K562 (cell line): Measurements from ENCODE around the gene GJD2. TPM values are rescaled to one million over a fixed set of nuclear protein-coding genes. Genes with fewer than 3 reads are reported as not detected.

Experiments used
- ATAC-seq: fragments of 200-7000 bp; cut with Tn5 transposase; 3 replicates; pipeline ENCODE4 v1.9.1; 2020; ENCODE audit warnings: moderate library complexity
- BruUV-seq: library from RNA; stranded (reverse); fragments of 400-500 nt; replicated peaks from 2 replicates; lab custom pipeline; 2021; lab: Mats Ljungman, UMichigan
- CTCF ChIA-PET: fragments of 300-600 bp; formaldehyde crosslinking; extraction: SDS; loops from one replicate; lab custom pipeline; 2021; ENCODE audit warnings: low intra/inter-chr PET ratio; lab: Yijun Ruan, JAX
- POLR2A ChIA-PET: fragments of 300-600, 350-650 bp; sonication (Branson Sonifier 250); formaldehyde crosslinking; extraction: SDS; loops from one replicate; lab custom pipeline; 2021; ENCODE audit warnings: antibody characterized with exemption, inconsistent platforms; lab: Yijun Ruan, JAX
- DNase-seq, 4 experiments: peaks; one replicate each; pipeline versions ENCODE4 v3.0.0 to v3.0.0-alpha.2; 2011 to 2018; ENCODE audit warnings: low spot score in 3 of 4, mixed read lengths in 3 of 4; ENCODE audit errors: extremely low read depth in 1 of 4
- FAIRE-seq: peaks from 2 replicates; lab custom pipeline; 2011; peaks lifted over from hg19 to GRCh38; lab: Jason Lieb, UNC
- H2AFZ ChIP-seq: 2 replicates; pipeline ENCODE4 v1.6.0; 2011; ENCODE audit warnings: low read depth, low read length, control low read depth, inconsistent platforms
- H3K27ac ChIP-seq: fragments of 200-600 bp; 3 replicates; pipeline ENCODE4 v1.8.0; 2011; ENCODE audit warnings: low read depth, mild to moderate bottlenecking, control low read depth, inconsistent platforms, low read length, moderate library complexity, mixed read lengths; ENCODE audit errors: extremely low read depth
- H3K27me3 ChIP-seq, 2 experiments: fragments of 300-600 bp in 1 of 2; 2 replicates in 1 of 2; 3 replicates in 1 of 2; pipeline versions ENCODE4 v1.6.0 to v1.8.0; 2011; ENCODE audit warnings: inconsistent platforms in 2 of 2, low read length in 2 of 2, mild to moderate bottlenecking in 1 of 2, mixed read lengths in 1 of 2, moderate library complexity in 1 of 2; ENCODE audit not compliant: control insufficient read depth in 2 of 2, insufficient read depth in 2 of 2
- H3K36me3 ChIP-seq: fragments of 300-600 bp; 3 replicates; pipeline ENCODE4 v1.8.0; 2011; ENCODE audit warnings: mild to moderate bottlenecking, low read length, inconsistent platforms; ENCODE audit not compliant: control insufficient read depth, insufficient read depth
- H3K4me1 ChIP-seq, 2 experiments: fragments of 200-600 bp in 1 of 2; replicated peaks in 1 of 2; 2 replicates in 1 of 2; 3 replicates in 1 of 2; pipeline versions ENCODE4 v1.5.1 to v1.8.0; 2011; ENCODE audit warnings: inconsistent platforms in 2 of 2, low read length in 2 of 2, mild to moderate bottlenecking in 1 of 2, mixed read lengths in 1 of 2, moderate library complexity in 1 of 2; ENCODE audit not compliant: control insufficient read depth in 2 of 2, insufficient read depth in 2 of 2
- H3K4me2 ChIP-seq: 2 replicates; pipeline ENCODE4 v1.6.1; 2011; ENCODE audit warnings: low read length, control low read depth, inconsistent platforms, mixed read lengths; ENCODE audit not compliant: insufficient read depth
- H3K4me3 ChIP-seq: fragments of 200-600 bp; sonication (generic), shearing (Covaris generic); 2 replicates; pipeline ENCODE4 v1.5.1; 2016; ENCODE audit warnings: control low read depth, inconsistent platforms
- H3K79me2 ChIP-seq: fragments of 200-600 bp; 3 replicates; pipeline ENCODE4 v1.8.0; 2011; ENCODE audit warnings: low read length, inconsistent platforms; ENCODE audit not compliant: control insufficient read depth, insufficient read depth
- H3K9ac ChIP-seq, 2 experiments: 2 replicates each; pipeline versions ENCODE4 v1.6.0 to v1.6.1; 2011; ENCODE audit warnings: low read depth in 2 of 2, low read length in 2 of 2, control low read depth in 1 of 2, inconsistent platforms in 1 of 2, mild to moderate bottlenecking in 1 of 2, mixed read lengths in 1 of 2; ENCODE audit not compliant: insufficient read depth in 1 of 2
- H3K9me1 ChIP-seq: one replicate; pipeline ENCODE4 v1.6.0; 2011; ENCODE audit warnings: inconsistent platforms, mild to moderate bottlenecking, low read length, moderate library complexity; ENCODE audit not compliant: control insufficient read depth, insufficient read depth
- H3K9me3 ChIP-seq: replicated peaks from 2 replicates; pipeline ENCODE4 v1.5.1; 2011; ENCODE audit warnings: low read depth, low read length, inconsistent platforms; ENCODE audit not compliant: control insufficient read depth, insufficient read depth
- H4K20me1 ChIP-seq: replicated peaks from 2 replicates; pipeline ENCODE4 v1.6.1; 2011; ENCODE audit warnings: low read length, inconsistent platforms, mixed read lengths; ENCODE audit not compliant: control insufficient read depth, insufficient read depth
- BCL6 ChIP-seq: fragments of 250-450 bp; sonication (Bioruptor Pico); IDR thresholded peaks from 2 replicates; pipeline ENCODE4 v1.4.0; 2020
- FOSL1 ChIP-seq: fragments of 200-800 bp; sonication (Bioruptor generic); conservative IDR thresholded peaks from 2 replicates; pipeline ENCODE4 v1.6.1; 2016; ENCODE audit warnings: missing genetic modification characterization, missing compliant biosample characterization
- ZNF224 ChIP-seq: sonication (generic); formaldehyde crosslinking; IDR thresholded peaks from 2 replicates; pipeline ENCODE4 v1.8.0; 2022; ENCODE audit warnings: mild to moderate bottlenecking, missing genetic modification reagents
- ZNF316 ChIP-seq: fragments of 450-650 bp; IDR thresholded peaks from 2 replicates; pipeline ENCODE4 v1.6.1; 2016
- WGBS: fragments of 100-300 bp; shearing (Covaris generic); methylation state at CpG from one replicate; pipeline ENCODE4 v1.1.6; 2016; ENCODE audit warnings: low coverage, mixed read lengths; ENCODE audit not compliant: insufficient coverage; ENCODE audit errors: missing lambda C conversion rate; 5-methylcytosine and 5-hydroxymethylcytosine counted together
- in situ Hi-C: fragments of 300-500 bp; cut with MboI; formaldehyde crosslinking; loops from 4 replicates; pipeline ENCODE4 v1.15.0; 2018; ENCODE audit warnings: inconsistent platforms, mixed read lengths
- intact Hi-C: fragments of 100-400 bp; cut with micrococcal nuclease; formaldehyde crosslinking; loops from 2 replicates; pipeline ENCODE4 v1.14.2; 2022
- polyA plus RNA-seq, 8 experiments: library from polyadenylated mRNA; depleted of rRNA in 4 of 8; stranded (reverse) in 5 of 8; unstranded in 3 of 8; fragments of >200 nt; fragmentation: Nextera tagmentation in 2 of 8; fragmentation: Illumina TruSeq in 1 of 8; extraction: Ambion mirVana in 2 of 8; extraction: Trizol in 1 of 8; gene quantifications; 2 replicates each; pipeline versions ENCODE4 v1.2.1 to v1.2.3, GENCODE V29; 2011 to 2014; ENCODE audit warnings: inconsistent platforms in 1 of 8, missing spikeins in 1 of 8
- total RNA-seq, 7 experiments: library from RNA; depleted of rRNA in 6 of 7; stranded (reverse); fragments of >200 nt in 6 of 7; fragmentation: Illumina TruSeq in 2 of 7; extraction: Trizol in 2 of 7; gene quantifications; 2 replicates each; pipeline versions ENCODE4 v1.2.1 to v1.2.3, GENCODE V29; 2011 to 2021; ENCODE audit warnings: low replicate concordance in 1 of 7
- TF ChIP-seq, protein P1 (sequence below): fragments of 250-450 bp; sonication (Bioruptor Pico); IDR thresholded peaks from 2 replicates; pipeline ENCODE4 v1.5.0; 2020; ENCODE audit warnings: mild to moderate bottlenecking
- TF ChIP-seq, protein P2 (sequence below), 2 experiments: fragments of 450-650 bp; IDR thresholded peaks; 2 replicates each; pipeline ENCODE4 v1.6.1; 2016; ENCODE audit warnings: mild to moderate bottlenecking in 2 of 2, borderline replicate concordance in 1 of 2, low read depth in 1 of 2, moderate library complexity in 1 of 2

GJD2 gene
- total and polyA plus RNA-seq, 9 of the 15 experiments (the other 6 are each of a cell fraction or from before 2014, with no cell fraction given), result not detected

DNA sequence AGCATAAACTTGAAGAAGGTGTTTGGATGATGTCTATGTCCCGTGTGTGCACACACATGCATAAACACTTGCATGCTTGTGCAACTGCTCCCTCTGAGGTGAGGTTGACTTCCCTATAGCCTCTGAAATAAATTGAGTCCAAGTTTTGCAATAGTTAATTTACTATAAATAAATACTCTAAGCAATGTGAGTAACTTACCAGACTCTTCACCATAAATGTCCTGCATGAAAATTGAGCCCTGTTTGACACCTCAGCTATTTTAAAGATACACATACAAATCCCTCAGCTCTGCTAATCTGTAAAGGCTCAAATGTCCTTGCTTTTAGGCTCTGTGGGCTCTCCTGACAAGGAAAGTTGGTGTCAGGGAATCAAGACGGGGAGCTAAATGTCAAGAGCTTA lies 37.1 kb downstream of the GJD2 start:
- BruUV-seq, result no TSS peak
- Histone ChIP-seq H3K27ac (no peak overlapping the region), H3K9me3 (no peaks in the 10 kb centered on the region), H3K9me1 (no peaks in the 10 kb centered on the region), H3K4me1 (peaks cover 4 to 7% of the 10 kb centered on the region in 2 experiments; a peak in 4 of 5 replicates), H3K4me3 (no peak overlapping the region), H3K36me3 (no peaks in the 10 kb centered on the region), H3K27me3 (no peaks in the 10 kb centered on the region), H3K79me2 (no peaks in the 10 kb centered on the region), H3K4me2 (no peak overlapping the region), H2AFZ (no peak overlapping the region), H4K20me1 (no peaks in the 10 kb centered on the region), H3K9ac (no peak overlapping the region)
- no peak for DNase-seq
- no peak for ATAC-seq
- ChIA-PET CTCF (no interaction called here), POLR2A (interaction anchor here (1.0 kb wide), 1 partner anchor 10 kb away, joined by 4 read pairs; no protein-coding TSS in a partner anchor)
- in situ Hi-C loops (no loop called here), intact Hi-C loops (no loop called here)
- no peak for FAIRE-seq
- TF ChIP-seq, protein P1, sequence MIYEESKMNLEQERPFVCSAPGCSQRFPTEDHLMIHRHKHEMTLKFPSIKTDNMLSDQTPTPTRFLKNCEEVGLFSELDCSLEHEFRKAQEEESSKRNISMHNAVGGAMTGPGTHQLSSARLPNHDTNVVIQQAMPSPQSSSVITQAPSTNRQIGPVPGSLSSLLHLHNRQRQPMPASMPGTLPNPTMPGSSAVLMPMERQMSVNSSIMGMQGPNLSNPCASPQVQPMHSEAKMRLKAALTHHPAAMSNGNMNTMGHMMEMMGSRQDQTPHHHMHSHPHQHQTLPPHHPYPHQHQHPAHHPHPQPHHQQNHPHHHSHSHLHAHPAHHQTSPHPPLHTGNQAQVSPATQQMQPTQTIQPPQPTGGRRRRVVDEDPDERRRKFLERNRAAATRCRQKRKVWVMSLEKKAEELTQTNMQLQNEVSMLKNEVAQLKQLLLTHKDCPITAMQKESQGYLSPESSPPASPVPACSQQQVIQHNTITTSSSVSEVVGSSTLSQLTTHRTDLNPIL (CRISPR knock-in tag), result no peak
- 58% methylated on average over 2 of the region's 2 CpGs for WGBS

DNA sequence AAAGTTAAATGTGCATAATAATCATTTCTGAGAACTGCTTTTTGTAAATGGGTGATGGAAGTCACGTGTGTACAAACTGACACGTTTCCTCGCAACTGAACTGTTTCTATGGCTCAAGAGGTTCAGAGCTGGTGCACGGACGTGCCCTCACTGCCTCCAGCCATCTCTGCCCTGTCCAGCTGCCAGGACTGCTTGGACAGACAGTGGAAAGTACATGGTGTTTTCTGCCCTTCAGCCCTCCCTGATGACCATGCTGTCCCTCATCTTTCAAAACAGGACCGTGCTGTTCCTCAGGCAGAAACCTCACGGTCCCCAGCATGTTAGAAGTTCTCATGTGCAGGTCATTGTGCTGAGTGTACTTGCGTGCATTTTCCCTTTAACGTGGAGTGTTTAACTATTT lies 38.7 kb downstream of the GJD2 start:
- Histone ChIP-seq H3K9ac (no peak overlapping the region), H3K9me1 (no peaks in the 10 kb centered on the region), H3K4me1 (peaks cover 0 to 7% of the 10 kb centered on the region in 2 experiments; a peak in 2 of 5 replicates), H3K27ac (no peak overlapping the region), H3K4me2 (no peak overlapping the region), H2AFZ (no peak overlapping the region; the same call in 1 of the 2 replicates), H3K79me2 (no peaks in the 10 kb centered on the region), H3K4me3 (no peak overlapping the region), H3K36me3 (no peaks in the 10 kb centered on the region), H3K27me3 (no peaks in the 10 kb centered on the region), H3K9me3 (no peaks in the 10 kb centered on the region), H4K20me1 (no peaks in the 10 kb centered on the region)
- no TSS peak for BruUV-seq
- TF ChIP-seq ZNF316 (peak; percentile 35; the same call in 1 of the 2 replicates), BCL6 (CRISPR knock-in tag) (no peak), FOSL1 (tag) (no peak), ZNF224 (CRISPR knock-in tag) (no peak)
- TF ChIP-seq, protein P2, sequence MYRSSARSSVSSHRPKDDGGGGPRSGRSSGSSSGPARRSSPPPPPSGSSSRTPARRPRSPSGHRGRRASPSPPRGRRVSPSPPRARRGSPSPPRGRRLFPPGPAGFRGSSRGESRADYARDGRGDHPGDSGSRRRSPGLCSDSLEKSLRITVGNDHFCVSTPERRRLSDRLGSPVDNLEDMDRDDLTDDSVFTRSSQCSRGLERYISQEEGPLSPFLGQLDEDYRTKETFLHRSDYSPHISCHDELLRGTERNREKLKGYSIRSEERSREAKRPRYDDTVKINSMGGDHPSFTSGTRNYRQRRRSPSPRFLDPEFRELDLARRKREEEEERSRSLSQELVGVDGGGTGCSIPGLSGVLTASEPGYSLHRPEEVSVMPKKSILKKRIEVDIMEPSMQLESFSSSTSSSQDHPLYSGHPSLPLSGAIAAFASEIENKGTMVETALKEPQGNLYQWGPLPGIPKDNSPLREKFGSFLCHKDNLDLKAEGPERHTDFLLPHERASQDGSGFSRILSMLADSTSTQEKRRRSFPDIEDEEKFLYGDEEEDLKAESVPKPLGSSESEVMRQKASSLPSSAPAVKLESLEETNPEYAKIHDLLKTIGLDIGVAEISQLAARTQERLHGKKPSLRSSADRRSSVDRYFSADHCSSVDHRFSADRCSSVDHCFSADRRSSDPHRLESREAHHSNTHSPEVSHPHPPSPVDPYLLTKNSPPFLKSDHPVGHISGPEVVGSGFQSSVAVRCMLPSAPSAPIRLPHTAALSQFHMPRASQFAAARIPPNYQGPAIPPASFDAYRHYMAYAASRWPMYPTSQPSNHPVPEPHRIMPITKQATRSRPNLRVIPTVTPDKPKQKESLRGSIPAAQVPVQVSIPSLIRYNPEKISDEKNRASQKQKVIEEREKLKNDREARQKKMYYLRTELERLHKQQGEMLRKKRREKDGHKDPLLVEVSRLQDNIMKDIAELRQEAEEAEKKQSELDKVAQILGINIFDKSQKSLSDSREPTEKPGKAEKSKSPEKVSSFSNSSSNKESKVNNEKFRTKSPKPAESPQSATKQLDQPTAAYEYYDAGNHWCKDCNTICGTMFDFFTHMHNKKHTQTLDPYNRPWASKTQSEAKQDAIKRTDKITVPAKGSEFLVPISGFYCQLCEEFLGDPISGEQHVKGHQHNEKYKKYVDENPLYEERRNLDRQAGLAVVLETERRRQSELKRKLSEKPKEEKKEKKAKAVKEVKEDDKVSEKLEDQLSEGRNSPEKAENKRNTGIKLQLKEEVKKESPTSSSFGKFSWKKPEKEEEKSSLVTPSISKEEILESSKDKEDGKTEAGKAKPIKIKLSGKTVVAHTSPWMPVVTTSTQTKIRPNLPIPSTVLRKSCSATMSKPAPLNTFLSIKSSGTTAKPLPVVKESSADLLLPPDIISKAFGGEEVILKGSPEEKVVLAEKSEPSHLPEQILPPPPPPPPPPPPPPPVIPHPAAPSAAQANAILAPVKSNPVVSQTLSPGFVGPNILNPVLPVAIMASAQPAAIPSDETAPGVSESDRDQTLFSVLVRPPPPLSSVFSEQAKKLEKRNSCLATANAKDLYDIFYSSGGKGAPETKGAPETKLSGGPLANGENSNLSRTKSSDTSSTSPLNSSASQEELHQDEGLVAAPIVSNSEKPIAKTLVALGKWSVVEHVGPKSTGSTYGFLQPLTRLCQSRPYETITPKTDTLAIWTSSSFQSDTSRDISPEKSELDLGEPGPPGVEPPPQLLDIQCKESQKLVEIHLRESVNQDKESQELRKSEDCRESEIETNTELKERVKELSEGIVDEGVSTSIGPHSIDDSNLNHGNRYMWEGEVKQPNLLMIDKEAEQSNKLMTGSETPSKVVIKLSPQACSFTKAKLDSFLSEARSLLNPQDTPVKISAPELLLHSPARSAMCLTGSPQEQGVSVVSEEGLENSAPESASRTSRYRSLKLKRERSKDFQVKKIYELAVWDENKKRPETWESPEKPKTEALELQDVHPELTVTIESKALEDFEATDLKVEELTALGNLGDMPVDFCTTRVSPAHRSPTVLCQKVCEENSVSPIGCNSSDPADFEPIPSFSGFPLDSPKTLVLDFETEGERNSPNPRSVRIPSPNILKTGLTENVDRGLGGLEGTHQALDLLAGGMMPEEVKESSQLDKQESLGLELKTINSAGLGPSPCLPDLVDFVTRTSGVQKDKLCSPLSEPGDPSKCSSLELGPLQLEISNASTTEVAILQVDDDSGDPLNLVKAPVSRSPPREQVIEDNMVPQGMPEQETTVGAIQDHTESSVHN (IDR thresholded peaks at IDR 0.05; ENCODE audit: borderline replicate concordance in 1 of 2, low read depth in 1 of 2), result no peak
- WGBS, result 44% methylated on average over 9 of the region's 9 CpGs
- ChIA-PET POLR2A (no interaction called here), CTCF (no interaction called here)
- in situ Hi-C loops (no loop called here), intact Hi-C loops (no loop called here)
- no peak for ATAC-seq
- no peak for DNase-seq
- FAIRE-seq, result no peak
